ENCODE results near the gene ANKDD1B. TPM values are rescaled to one million over a fixed set of nuclear protein-coding genes. Genes with fewer than 3 reads are reported as not detected.

The ANKDD1B gene
- polyA plus RNA-seq, 2 of the 4 experiments (the other 2 are of a cell fraction): 0.09 to 0.14 TPM

DNA sequence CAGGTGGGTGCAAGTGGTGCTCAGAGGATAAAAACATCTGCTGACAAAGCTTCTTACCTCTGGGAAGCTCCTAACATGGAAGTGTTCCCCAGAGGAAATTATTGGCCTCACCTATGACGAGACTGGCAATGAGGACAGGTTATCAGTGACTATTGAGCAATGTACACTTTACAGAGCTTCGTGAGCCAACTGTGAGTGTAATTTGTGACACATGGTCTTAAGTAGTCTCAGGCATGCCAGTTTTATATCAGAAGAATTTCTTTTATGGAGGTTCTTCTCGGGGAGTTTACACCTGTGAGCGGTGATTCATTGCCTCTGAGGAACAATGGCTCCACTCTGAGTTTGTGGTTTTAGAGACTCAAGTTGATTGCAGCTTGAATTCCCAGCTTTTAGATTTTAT is 11.3 kb downstream of the ANKDD1B start:
- 59% methylated on average over 4 of the region's 4 CpGs for WGBS (ENCODE audit: missing lambda C conversion rate)
- DNase-seq (ENCODE audit: low read depth in 1 of 2, low spot score in 1 of 2) (no peak), FAIRE-seq (no peak), ATAC-seq (no peak)
- Histone ChIP-seq H3K27ac (no peak overlapping the region), H3K4me3 (no peak overlapping the region), H3K9me3 (no peaks in the 10 kb centered on the region), H3K4me1 (peaks cover 20% of the 10 kb centered on the region), H3K4me2 (no peak overlapping the region)
- TF ChIP-seq NR3C1 (IDR thresholded peaks at IDR 0.05) (no peak), EP300 (IDR thresholded peaks at IDR 0.05) (no peak), CEBPB (IDR thresholded peaks at IDR 0.05) (0 out of 4 replicates have a peak, but pooled peaks of 1 of the 2 experiments have one; percentile 14), BHLHE40 (IDR thresholded peaks at IDR 0.05; ENCODE audit: low read depth, low read length) (no peak)
- ChIA-PET CTCF (interaction anchor here (1.5 kb wide), 2 partner anchors 9 to 58 kb away, joined by 3 to 4 read pairs; no protein-coding TSS in a partner anchor), POLR2A (no interaction called here)

- CTCF ChIA-PET: no interaction called here
- peaks cover 20% of the 10 kb centered on the region for H3K4me1 ChIP-seq
- TF ChIP-seq POLR2A (IDR thresholded peaks at IDR 0.05; ENCODE audit: low read length) (no peak), MAFK (IDR thresholded peaks at IDR 0.05; ENCODE audit: partially characterized antibody) (no peak), MAX (IDR thresholded peaks at IDR 0.05) (no peak), BHLHE40 (IDR thresholded peaks at IDR 0.05; ENCODE audit: low read depth, low read length) (no peak), RNF2 (IDR thresholded peaks at IDR 0.05; ENCODE audit: borderline replicate concordance, low read depth) (no peak), POLR2AphosphoS2 (conservative IDR thresholded peaks at IDR 0.05; ENCODE audit: low read length) (no peak)
- TF ChIP-seq, protein P1, sequence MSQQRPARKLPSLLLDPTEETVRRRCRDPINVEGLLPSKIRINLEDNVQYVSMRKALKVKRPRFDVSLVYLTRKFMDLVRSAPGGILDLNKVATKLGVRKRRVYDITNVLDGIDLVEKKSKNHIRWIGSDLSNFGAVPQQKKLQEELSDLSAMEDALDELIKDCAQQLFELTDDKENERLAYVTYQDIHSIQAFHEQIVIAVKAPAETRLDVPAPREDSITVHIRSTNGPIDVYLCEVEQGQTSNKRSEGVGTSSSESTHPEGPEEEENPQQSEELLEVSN (IDR thresholded peaks at IDR 0.05; ENCODE audit: borderline replicate concordance, low read depth): no peak
- peak in 1 of 2 experiments; percentile 23 for DNase-seq (ENCODE audit: low read depth in 1 of 2, low spot score in 1 of 2)
- H3K4me3 ChIP-seq: no peak overlapping the region
- POLR2A ChIA-PET: no interaction called here
- no peak for FAIRE-seq
- peak overlapping the region in 1 of 2 experiments; percentile 7; a peak in 2 of 6 replicates for H3K27ac ChIP-seq
- H3K9me3 ChIP-seq: no peaks in the 10 kb centered on the region
- ATAC-seq: peak in 1 of 2 experiments; percentile 81; a peak in 3 of 6 replicates
- peak overlapping the region; percentile 41 for H3K4me2 ChIP-seq
Observed at GRCh38 chr5:75623846-75624245, 12.6 kb downstream of the ANKDD1B start.

DNA sequence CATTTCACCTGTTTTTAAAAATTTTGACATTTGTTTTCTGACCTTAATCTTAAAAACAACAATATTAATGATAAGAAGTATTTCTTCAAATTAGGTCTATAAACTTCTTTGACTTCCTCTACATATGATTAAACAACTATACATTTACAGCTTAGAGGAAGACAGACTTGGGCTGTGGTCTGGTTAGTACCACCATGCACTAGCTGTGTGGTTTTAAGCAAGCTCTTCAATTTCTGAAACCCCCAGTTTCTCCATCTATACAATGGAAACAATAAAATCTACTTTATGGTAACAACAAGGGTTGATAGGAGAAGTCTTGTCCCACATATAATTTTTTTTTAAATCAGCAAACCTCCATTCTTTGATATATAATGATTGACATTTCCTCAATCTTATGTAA is 15.7 kb downstream of the ANKDD1B start:
- peaks cover 20% of the 10 kb centered on the region for H3K4me1 ChIP-seq
- ChIA-PET POLR2A (no interaction called here), CTCF (no interaction called here)
- H3K4me3 ChIP-seq: no peak overlapping the region
- DNase-seq (ENCODE audit: low read depth in 1 of 2, low spot score in 1 of 2): no peak
- no peak overlapping the region for H3K27ac ChIP-seq
- no peaks in the 10 kb centered on the region for H3K9me3 ChIP-seq
- no peak for FAIRE-seq
- ATAC-seq: no peak
- TF ChIP-seq RARB (CRISPR knock-in tag; IDR thresholded peaks at IDR 0.05) (no peak), JUN (IDR thresholded peaks at IDR 0.05) (no peak), PHF8 (IDR thresholded peaks at IDR 0.05; ENCODE audit: borderline replicate concordance, low read depth) (no peak), HMGXB4 (CRISPR knock-in tag; IDR thresholded peaks at IDR 0.05; ENCODE audit: borderline replicate concordance) (no peak), GATA3 (IDR thresholded peaks at IDR 0.05; ENCODE audit: borderline replicate concordance) (no peak), RAD21 (conservative IDR thresholded peaks at IDR 0.05 in 1 of 2, IDR thresholded peaks at IDR 0.05 in 1 of 2) (no peak), POLR2AphosphoS2 (conservative IDR thresholded peaks at IDR 0.05; ENCODE audit: low read length) (no peak)
- TF ChIP-seq, protein P2, sequence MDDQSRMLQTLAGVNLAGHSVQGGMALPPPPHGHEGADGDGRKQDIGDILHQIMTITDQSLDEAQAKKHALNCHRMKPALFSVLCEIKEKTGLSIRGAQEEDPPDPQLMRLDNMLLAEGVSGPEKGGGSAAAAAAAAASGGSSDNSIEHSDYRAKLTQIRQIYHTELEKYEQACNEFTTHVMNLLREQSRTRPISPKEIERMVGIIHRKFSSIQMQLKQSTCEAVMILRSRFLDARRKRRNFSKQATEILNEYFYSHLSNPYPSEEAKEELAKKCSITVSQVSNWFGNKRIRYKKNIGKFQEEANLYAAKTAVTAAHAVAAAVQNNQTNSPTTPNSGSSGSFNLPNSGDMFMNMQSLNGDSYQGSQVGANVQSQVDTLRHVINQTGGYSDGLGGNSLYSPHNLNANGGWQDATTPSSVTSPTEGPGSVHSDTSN (IDR thresholded peaks at IDR 0.05): no peak
- H3K4me2 ChIP-seq: no peak overlapping the region

- POLR2A ChIA-PET: no interaction called here
- DNase-seq (ENCODE audit: low read depth in 1 of 2, low spot score in 1 of 2) (no peak), ATAC-seq (no peak), FAIRE-seq (no peak)
- Histone ChIP-seq H3K4me2 (no peak overlapping the region), H3K4me1 (peaks cover 17% of the 10 kb centered on the region), H3K27ac (no peak overlapping the region), H3K4me3 (no peak overlapping the region), H3K9me3 (no peaks in the 10 kb centered on the region)
- CTCF ChIA-PET: no interaction called here
- 90% methylated on average over 1 of the region's 1 CpG for WGBS (ENCODE audit: missing lambda C conversion rate)
- TF ChIP-seq CBX8 (IDR thresholded peaks at IDR 0.05) (no peak), RCOR1 (IDR thresholded peaks at IDR 0.05; ENCODE audit: low read depth, low read length) (no peak), BCL3 (IDR thresholded peaks at IDR 0.05) (no peak), ZC3H11A (IDR thresholded peaks at IDR 0.05) (no peak)
- TF ChIP-seq, protein P3, sequence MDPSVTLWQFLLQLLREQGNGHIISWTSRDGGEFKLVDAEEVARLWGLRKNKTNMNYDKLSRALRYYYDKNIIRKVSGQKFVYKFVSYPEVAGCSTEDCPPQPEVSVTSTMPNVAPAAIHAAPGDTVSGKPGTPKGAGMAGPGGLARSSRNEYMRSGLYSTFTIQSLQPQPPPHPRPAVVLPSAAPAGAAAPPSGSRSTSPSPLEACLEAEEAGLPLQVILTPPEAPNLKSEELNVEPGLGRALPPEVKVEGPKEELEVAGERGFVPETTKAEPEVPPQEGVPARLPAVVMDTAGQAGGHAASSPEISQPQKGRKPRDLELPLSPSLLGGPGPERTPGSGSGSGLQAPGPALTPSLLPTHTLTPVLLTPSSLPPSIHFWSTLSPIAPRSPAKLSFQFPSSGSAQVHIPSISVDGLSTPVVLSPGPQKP (IDR thresholded peaks at IDR 0.05; ENCODE audit: low read depth, low read length): no peak
- TF ChIP-seq, protein P1 (IDR thresholded peaks at IDR 0.05; ENCODE audit: borderline replicate concordance, low read depth): no peak
Observed at GRCh38 chr5:75627801-75628200, 16.5 kb downstream of the ANKDD1B start.
